Measurements from ENCODE around the gene EYA2.

EYA2 gene

GRCh38 chr20:47031004-47031403 is 136.4 kb downstream of the EYA2 start:
- DNase-seq (ENCODE audit: low read depth) = no peak
- H3K4me3 ChIP-seq (ENCODE audit: control insufficient read depth, low read depth, low read length) = no peak overlapping the region
- TF ChIP-seq CTCF (IDR thresholded peaks at IDR 0.05; ENCODE audit: control insufficient read depth, insufficient read depth, low read depth, low read length, missing control alignments) = no peak

GRCh38 chr20:47031821-47032220 is 137.2 kb downstream of the EYA2 start:
- H3K4me3 ChIP-seq (ENCODE audit: control insufficient read depth, low read depth, low read length) = no peak overlapping the region
- DNase-seq (ENCODE audit: low read depth) = no peak
- TF ChIP-seq CTCF (IDR thresholded peaks at IDR 0.05; ENCODE audit: control insufficient read depth, insufficient read depth, low read depth, low read length, missing control alignments) = no peak

- DNase-seq (ENCODE audit: low read depth) = no peak
- no peak overlapping the region for H3K4me3 ChIP-seq (ENCODE audit: control insufficient read depth, low read depth, low read length)
- TF ChIP-seq CTCF (IDR thresholded peaks at IDR 0.05; ENCODE audit: control insufficient read depth, insufficient read depth, low read depth, low read length, missing control alignments) = no peak
Observed at GRCh38 chr20:47032933-47033578, 138.4 kb downstream of the EYA2 start.

GRCh38 chr20:47033665-47034064 is 139.0 kb downstream of the EYA2 start:
- TF ChIP-seq CTCF (IDR thresholded peaks at IDR 0.05; ENCODE audit: control insufficient read depth, insufficient read depth, low read depth, low read length, missing control alignments) = no peak
- H3K4me3 ChIP-seq (ENCODE audit: control insufficient read depth, low read depth, low read length) = no peak overlapping the region

GRCh38 chr20:47035026-47035590 is 140.5 kb downstream of the EYA2 start:
- no peak for DNase-seq (ENCODE audit: low read depth)
- TF ChIP-seq CTCF (IDR thresholded peaks at IDR 0.05; ENCODE audit: control insufficient read depth, insufficient read depth, low read depth, low read length, missing control alignments) = no peak
- no peak overlapping the region for H3K4me3 ChIP-seq (ENCODE audit: control insufficient read depth, low read depth, low read length)

More at GRCh38 chr20:47033665-47034064, 139.0 kb downstream of the EYA2 start:
- DNase-seq (ENCODE audit: low read depth) = no peak

GRCh38 chr20:47036091-47036870 is 141.6 kb downstream of the EYA2 start:
- no peak for TF ChIP-seq CTCF (IDR thresholded peaks at IDR 0.05; ENCODE audit: control insufficient read depth, insufficient read depth, low read depth, low read length, missing control alignments)
- no peak for DNase-seq (ENCODE audit: low read depth)
- no peak overlapping the region for H3K4me3 ChIP-seq (ENCODE audit: control insufficient read depth, low read depth, low read length)
